K562 (cell line): ENCODE data around the gene ROBO1.

Source experiments
- ATF3 ChIP-seq, 2 experiments: fragments of 450-650 bp in 1 of 2; sonication (generic) in 1 of 2; formaldehyde crosslinking in 1 of 2; IDR thresholded peaks in 1 of 2; conservative IDR thresholded peaks in 1 of 2; 2 replicates each; pipeline versions ENCODE4 v1.6.1 to v1.8.1; 2016 to 2023; ENCODE audit warnings: mild to moderate bottlenecking in 2 of 2, moderate library complexity in 2 of 2, inconsistent platforms in 1 of 2, missing genetic modification reagents in 1 of 2
- BRCA1 ChIP-seq, 2 experiments: fragments of 450-650 bp in 1 of 2; sonication (generic) in 1 of 2; formaldehyde crosslinking in 1 of 2; IDR thresholded peaks; 2 replicates each; pipeline versions ENCODE4 v1.5.0 to v1.6.1; 2017 to 2020; ENCODE audit warnings: mild to moderate bottlenecking in 1 of 2, missing genetic modification reagents in 1 of 2
- CTCF ChIP-seq, 3 experiments: IDR thresholded peaks in 2 of 3; conservative IDR thresholded peaks in 1 of 3; 2 replicates each; pipeline ENCODE4 v1.5.1; 2011 to 2012; ENCODE audit warnings: low read length in 3 of 3, mild to moderate bottlenecking in 3 of 3, control low read depth in 2 of 3, improper control_type of control experiment in 1 of 3, inconsistent platforms in 1 of 3, low read depth in 1 of 3, mixed read lengths in 1 of 3, moderate library complexity in 1 of 3; ENCODE audit not compliant: insufficient read depth in 2 of 3
- EZH2 ChIP-seq: IDR thresholded peaks from 2 replicates; pipeline ENCODE4 v1.6.1; 2012; ENCODE audit warnings: low read depth, mild to moderate bottlenecking, inconsistent platforms, low read length, borderline replicate concordance
- MTF1 ChIP-seq: fragments of 250-450 bp; sonication (Bioruptor Pico); IDR thresholded peaks from 2 replicates; pipeline ENCODE4 v1.9.0; 2021; ENCODE audit warnings: moderate library complexity, mild to moderate bottlenecking, inconsistent platforms, borderline replicate concordance
- NCOA6 ChIP-seq: fragments of 450-650 bp; IDR thresholded peaks from 2 replicates; pipeline ENCODE4 v1.6.1; 2017; ENCODE audit warnings: mild to moderate bottlenecking
- NR2C2 ChIP-seq, 2 experiments: fragments of 200-800 bp in 1 of 2; sonication (Bioruptor generic) in 1 of 2; sonication (generic) in 1 of 2; formaldehyde crosslinking in 1 of 2; IDR thresholded peaks; 2 replicates each; pipeline versions ENCODE4 v1.6.1 to v1.8.0; 2016 to 2022; ENCODE audit warnings: mild to moderate bottlenecking in 1 of 2, missing compliant biosample characterization in 1 of 2, missing genetic modification characterization in 1 of 2, missing genetic modification reagents in 1 of 2
- POLR2A ChIP-seq: fragments of 450-650 bp; conservative IDR thresholded peaks from 2 replicates; pipeline ENCODE4 v1.6.1; 2016
- SAP30 ChIP-seq: fragments of 200-600 bp; sonication (generic); IDR thresholded peaks from 2 replicates; pipeline ENCODE4 v1.6.1; 2012; ENCODE audit warnings: borderline replicate concordance, low read depth, mild to moderate bottlenecking, moderate library complexity, low read length, control low read depth, inconsistent platforms; ENCODE audit not compliant: insufficient read depth, poor library complexity, severe bottlenecking
- SMC3 ChIP-seq: conservative IDR thresholded peaks from 2 replicates; pipeline ENCODE4 v1.6.1; 2011; ENCODE audit warnings: low read depth, low read length, improper control_type of control experiment; ENCODE audit not compliant: insufficient read depth
- ZNF282 ChIP-seq: sonication (generic); formaldehyde crosslinking; IDR thresholded peaks from 2 replicates; pipeline ENCODE4 v1.8.1; 2023; ENCODE audit warnings: missing genetic modification reagents
- ZNF76 ChIP-seq: fragments of 250-450 bp; sonication (Bioruptor Pico); IDR thresholded peaks from 2 replicates; pipeline ENCODE4 v1.4.0; 2020; ENCODE audit warnings: mild to moderate bottlenecking, moderate library complexity, borderline replicate concordance

- TF ChIP-seq EZH2, result no peak
- TF ChIP-seq CTCF (IDR thresholded peaks at IDR 0.05 in 2 of 3, conservative IDR thresholded peaks at IDR 0.05 in 1 of 3; ENCODE audit: insufficient read depth in 2 of 3, low read depth in 1 of 3, low read length in 3 of 3), result no peak
- no peak for TF ChIP-seq ATF3 (IDR thresholded peaks at IDR 0.05)
- TF ChIP-seq ATF3 (CRISPR knock-in tag; conservative IDR thresholded peaks at IDR 0.05), result no peak
- TF ChIP-seq POLR2A, result no peak
- no peak for TF ChIP-seq ZNF282
- no peak for TF ChIP-seq NR2C2 (CRISPR knock-in tag; IDR thresholded peaks at IDR 0.05)
- TF ChIP-seq NR2C2 (tag; IDR thresholded peaks at IDR 0.05), result no peak
- no peak for TF ChIP-seq NCOA6
- no peak for TF ChIP-seq BRCA1 (IDR thresholded peaks at IDR 0.05)
- no peak for TF ChIP-seq BRCA1 (CRISPR knock-in tag; IDR thresholded peaks at IDR 0.05)
- TF ChIP-seq MTF1 (CRISPR knock-in tag), result no peak
- no peak for TF ChIP-seq SMC3
- no peak for TF ChIP-seq ZNF76 (CRISPR knock-in tag)
- no peak for TF ChIP-seq SAP30
Measured at GRCh38 chr3:79551997-79552396, 215.8 kb downstream of the ROBO1 start.
